KMS-11 (cell line): Measurements from ENCODE around the gene CELF5.

Experiments used
- H2AFZ ChIP-seq: fragments of 200-600 bp; sonication (generic); 2 replicates; pipeline ENCODE4 v1.6.1; 2016; ENCODE audit warnings: antibody characterized with exemption, mixed run types, low read depth
- H3K27ac ChIP-seq: fragments of 200-600 bp; sonication (generic); 2 replicates; pipeline ENCODE4 v1.6.1; 2016; ENCODE audit warnings: mild to moderate bottlenecking, mixed run types
- H3K27me3 ChIP-seq: fragments of 200-600 bp; sonication (generic); 2 replicates; pipeline ENCODE4 v1.6.1; 2017; ENCODE audit warnings: mild to moderate bottlenecking, low read depth, mixed run types, moderate library complexity; ENCODE audit not compliant: insufficient read depth
- H3K36me3 ChIP-seq: fragments of 200-600 bp; sonication (generic); 2 replicates; pipeline ENCODE4 v1.6.1; 2017; ENCODE audit warnings: mild to moderate bottlenecking, mixed run types; ENCODE audit not compliant: insufficient read depth
- H3K4me1 ChIP-seq: fragments of 200-600 bp; sonication (generic); 2 replicates; pipeline ENCODE4 v1.6.1; 2016; ENCODE audit warnings: mild to moderate bottlenecking, low read depth, mixed run types; ENCODE audit not compliant: poor library complexity, severe bottlenecking
- H3K4me2 ChIP-seq: fragments of 200-600 bp; sonication (generic); 2 replicates; pipeline ENCODE4 v1.7.0; 2016; ENCODE audit warnings: mild to moderate bottlenecking, mixed run types
- H3K4me3 ChIP-seq: fragments of 200-600 bp; sonication (generic); IDR thresholded peaks from 2 replicates; pipeline ENCODE4 v1.6.1; 2017; ENCODE audit warnings: low read depth, low read length, mixed read lengths; ENCODE audit not compliant: insufficient read depth
- H3K79me2 ChIP-seq: fragments of 200-600 bp; sonication (generic); 2 replicates; pipeline ENCODE4 v1.6.1; 2016; ENCODE audit warnings: low read depth, mixed run types; ENCODE audit not compliant: insufficient read depth
- H3K9ac ChIP-seq: fragments of 200-600 bp; sonication (generic); 2 replicates; pipeline ENCODE4 v1.6.1; 2016; ENCODE audit warnings: mild to moderate bottlenecking, mixed run types
- H4K20me1 ChIP-seq: fragments of 200-600 bp; sonication (generic); 2 replicates; pipeline ENCODE4 v1.6.1; 2016; ENCODE audit warnings: mild to moderate bottlenecking, mixed run types; ENCODE audit not compliant: insufficient read depth
- CTCF ChIP-seq: fragments of 200-600 bp; sonication (generic); conservative IDR thresholded peaks from 2 replicates; pipeline ENCODE4 v1.6.1; 2017; ENCODE audit warnings: low read depth, mild to moderate bottlenecking, antibody characterized with exemption, low read length, moderate library complexity, mixed read lengths

Gene CELF5

GRCh38 chr19:3178973-3179738 is 45.3 kb upstream of the CELF5 start:
- H3K27ac ChIP-seq, result no peak overlapping the region
- H2AFZ ChIP-seq, result no peak overlapping the region
- no peaks in the 10 kb centered on the region for H4K20me1 ChIP-seq
- no peaks in the 10 kb centered on the region for H3K36me3 ChIP-seq
- H3K9ac ChIP-seq, result no peak overlapping the region
- H3K4me2 ChIP-seq, result no peak overlapping the region
- no peaks in the 10 kb centered on the region for H3K79me2 ChIP-seq
- no peak for TF ChIP-seq CTCF
- peaks cover 3% of the 10 kb centered on the region for H3K4me1 ChIP-seq
- no peak overlapping the region for H3K4me3 ChIP-seq
- H3K27me3 ChIP-seq, result peaks cover 9% of the 10 kb centered on the region; the same call in 1 of the 2 replicates

- no peak for TF ChIP-seq CTCF
Measured at GRCh38 chr19:3179739-3180293, 44.6 kb upstream of the CELF5 start.

GRCh38 chr19:3183721-3184641 is 40.5 kb upstream of the CELF5 start:
- Histone ChIP-seq H3K27ac (no peak overlapping the region), H2AFZ (peak overlapping the region; percentile 77; the same call in 1 of the 2 replicates), H3K9ac (no peak overlapping the region), H3K4me2 (no peak overlapping the region), H3K4me3 (no peak overlapping the region), H3K4me1 (peaks cover 14% of the 10 kb centered on the region), H3K27me3 (peaks cover 9% of the 10 kb centered on the region; the same call in 1 of the 2 replicates), H3K36me3 (no peaks in the 10 kb centered on the region), H3K79me2 (peaks cover 31% of the 10 kb centered on the region), H4K20me1 (no peaks in the 10 kb centered on the region)
- TF ChIP-seq CTCF, result no peak

More at GRCh38 chr19:3179739-3180293, 44.6 kb upstream of the CELF5 start:
- Histone ChIP-seq H3K4me2 (no peak overlapping the region), H2AFZ (no peak overlapping the region), H3K36me3 (no peaks in the 10 kb centered on the region), H3K4me3 (no peak overlapping the region), H3K27me3 (peaks cover 9% of the 10 kb centered on the region; the same call in 1 of the 2 replicates), H4K20me1 (no peaks in the 10 kb centered on the region), H3K4me1 (peaks cover 3% of the 10 kb centered on the region), H3K27ac (no peak overlapping the region), H3K79me2 (no peaks in the 10 kb centered on the region), H3K9ac (no peak overlapping the region)

GRCh38 chr19:3184847-3185460 is 39.5 kb upstream of the CELF5 start:
- Histone ChIP-seq H3K4me2 (peak overlapping the region; percentile 30), H4K20me1 (no peaks in the 10 kb centered on the region), H3K27me3 (peaks cover 9% of the 10 kb centered on the region; the same call in 1 of the 2 replicates), H3K4me3 (no peak overlapping the region), H3K27ac (peak overlapping the region; percentile 32; the same call in 1 of the 2 replicates), H3K36me3 (no peaks in the 10 kb centered on the region), H2AFZ (peak overlapping the region; percentile 77), H3K79me2 (peaks cover 40% of the 10 kb centered on the region), H3K4me1 (peaks cover 14% of the 10 kb centered on the region), H3K9ac (peak overlapping the region; percentile 79; the same call in 1 of the 2 replicates)
- no peak for TF ChIP-seq CTCF
